ENCODE measurements around the gene KCNJ3.

- no peak for TF ChIP-seq CTCF (IDR thresholded peaks at IDR 0.05)
- TF ChIP-seq POLR2A (IDR thresholded peaks at IDR 0.05), result no peak
Observed at GRCh38 chr2:154849482-154849881, 151.0 kb downstream of the KCNJ3 start.
